AG08396 (cell line): ENCODE data around the gene ADAM15.

Experiments
- DNase-seq: peaks from one replicate; pipeline ENCODE4 v3.0.0; 2012; ENCODE audit warnings: low spot score, mixed read lengths

The ADAM15 gene, protein sequence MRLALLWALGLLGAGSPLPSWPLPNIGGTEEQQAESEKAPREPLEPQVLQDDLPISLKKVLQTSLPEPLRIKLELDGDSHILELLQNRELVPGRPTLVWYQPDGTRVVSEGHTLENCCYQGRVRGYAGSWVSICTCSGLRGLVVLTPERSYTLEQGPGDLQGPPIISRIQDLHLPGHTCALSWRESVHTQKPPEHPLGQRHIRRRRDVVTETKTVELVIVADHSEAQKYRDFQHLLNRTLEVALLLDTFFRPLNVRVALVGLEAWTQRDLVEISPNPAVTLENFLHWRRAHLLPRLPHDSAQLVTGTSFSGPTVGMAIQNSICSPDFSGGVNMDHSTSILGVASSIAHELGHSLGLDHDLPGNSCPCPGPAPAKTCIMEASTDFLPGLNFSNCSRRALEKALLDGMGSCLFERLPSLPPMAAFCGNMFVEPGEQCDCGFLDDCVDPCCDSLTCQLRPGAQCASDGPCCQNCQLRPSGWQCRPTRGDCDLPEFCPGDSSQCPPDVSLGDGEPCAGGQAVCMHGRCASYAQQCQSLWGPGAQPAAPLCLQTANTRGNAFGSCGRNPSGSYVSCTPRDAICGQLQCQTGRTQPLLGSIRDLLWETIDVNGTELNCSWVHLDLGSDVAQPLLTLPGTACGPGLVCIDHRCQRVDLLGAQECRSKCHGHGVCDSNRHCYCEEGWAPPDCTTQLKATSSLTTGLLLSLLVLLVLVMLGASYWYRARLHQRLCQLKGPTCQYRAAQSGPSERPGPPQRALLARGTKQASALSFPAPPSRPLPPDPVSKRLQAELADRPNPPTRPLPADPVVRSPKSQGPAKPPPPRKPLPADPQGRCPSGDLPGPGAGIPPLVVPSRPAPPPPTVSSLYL

DNA sequence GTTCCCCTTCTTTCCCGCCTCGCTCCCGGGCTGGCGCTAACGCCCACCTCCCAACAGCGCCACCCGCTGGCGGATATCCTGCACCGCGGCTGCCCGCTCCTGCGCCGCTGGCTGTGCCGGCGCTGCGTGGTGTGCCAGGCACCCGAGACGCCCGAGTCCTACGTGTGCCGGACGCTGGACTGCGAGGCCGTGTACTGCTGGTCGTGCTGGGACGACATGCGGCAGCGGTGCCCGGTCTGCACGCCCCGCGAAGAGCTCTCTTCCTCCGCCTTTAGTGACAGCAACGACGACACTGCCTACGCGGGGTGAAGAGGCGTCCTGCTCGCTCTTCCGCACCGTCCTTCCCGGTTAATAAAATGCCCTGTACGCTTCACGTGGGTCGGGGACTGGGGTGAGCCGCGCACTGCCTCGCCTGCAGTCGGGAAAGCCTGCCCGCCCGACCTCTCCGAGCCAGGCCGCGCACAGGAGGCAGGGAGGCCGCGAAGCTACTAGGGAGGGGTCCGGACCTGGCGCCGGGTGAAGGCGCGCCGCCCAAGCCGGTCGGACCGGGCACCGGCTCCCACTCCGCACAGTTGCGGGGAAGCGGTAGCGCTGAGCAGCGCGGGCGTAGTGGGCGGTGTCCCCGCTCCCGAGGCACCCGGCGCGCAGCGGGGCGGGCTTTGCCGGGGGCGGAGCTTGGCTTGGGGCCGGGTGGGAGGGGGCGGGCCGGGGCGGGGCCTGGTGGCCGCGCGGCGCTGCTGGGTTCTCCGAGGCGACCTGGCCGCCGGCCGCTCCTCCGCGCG lies at the start of gene ADAM15:
ADAM15 (plus strand) TSS at position 757 of the 782 bp plus-strand sequence. CDS start 71 bp downstream, outside the sequence.
- DNase-seq: peak; percentile 98

DNA sequence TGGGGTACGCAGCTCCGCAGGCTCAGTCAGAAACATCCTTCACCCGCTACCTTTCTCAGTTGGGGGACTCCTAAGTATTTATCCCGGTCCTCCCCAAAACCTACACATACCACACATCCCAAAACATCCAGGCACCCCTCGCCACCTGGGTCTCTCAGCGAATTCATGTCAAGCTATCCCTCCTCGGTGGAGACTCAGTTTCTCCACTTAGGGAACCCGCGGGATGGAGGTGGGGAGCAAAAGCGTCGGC lies 49.8 kb upstream of the ADAM15 start:
- DNase-seq: no peak

DNA sequence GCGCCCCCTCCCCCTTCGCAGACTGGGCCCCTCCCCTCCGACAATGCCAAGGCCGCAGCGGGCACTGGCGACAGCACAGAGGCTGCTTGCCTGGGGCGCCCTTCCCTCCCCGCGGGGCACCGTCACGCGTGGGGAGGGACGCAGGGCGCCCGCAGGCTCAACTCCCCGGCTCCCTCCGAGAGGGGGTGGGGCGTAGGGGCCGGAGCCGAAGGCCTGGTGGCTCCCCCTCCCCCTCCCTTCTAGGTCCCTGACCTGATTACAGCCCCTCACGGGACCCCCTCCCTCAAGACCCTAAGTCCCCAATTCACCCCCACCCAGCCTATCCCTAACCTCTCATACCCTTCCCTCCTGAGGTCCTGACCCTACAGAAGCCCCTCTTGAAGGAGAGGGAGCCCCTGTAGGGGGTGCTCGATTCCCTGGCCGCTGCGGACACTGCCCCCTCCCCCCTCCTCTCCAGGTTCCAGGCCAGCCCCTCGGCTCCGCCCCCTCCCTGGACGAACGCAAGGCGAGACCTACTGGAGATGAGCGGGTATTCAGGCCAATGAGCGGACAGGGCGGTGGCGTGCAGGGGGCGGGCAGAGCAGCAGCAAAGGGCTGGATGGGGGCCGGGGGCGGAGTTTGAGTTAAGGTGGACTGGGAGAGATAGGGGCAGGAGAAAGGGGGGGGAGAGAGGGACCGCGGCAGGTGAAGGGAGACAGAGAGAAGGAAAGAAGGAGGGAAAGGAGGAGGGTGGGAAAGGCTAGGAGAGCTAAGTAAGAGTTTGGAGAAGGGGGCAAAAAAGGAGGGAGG lies 49.2 kb upstream of the ADAM15 start:
- peak; percentile 100 for DNase-seq

DNA sequence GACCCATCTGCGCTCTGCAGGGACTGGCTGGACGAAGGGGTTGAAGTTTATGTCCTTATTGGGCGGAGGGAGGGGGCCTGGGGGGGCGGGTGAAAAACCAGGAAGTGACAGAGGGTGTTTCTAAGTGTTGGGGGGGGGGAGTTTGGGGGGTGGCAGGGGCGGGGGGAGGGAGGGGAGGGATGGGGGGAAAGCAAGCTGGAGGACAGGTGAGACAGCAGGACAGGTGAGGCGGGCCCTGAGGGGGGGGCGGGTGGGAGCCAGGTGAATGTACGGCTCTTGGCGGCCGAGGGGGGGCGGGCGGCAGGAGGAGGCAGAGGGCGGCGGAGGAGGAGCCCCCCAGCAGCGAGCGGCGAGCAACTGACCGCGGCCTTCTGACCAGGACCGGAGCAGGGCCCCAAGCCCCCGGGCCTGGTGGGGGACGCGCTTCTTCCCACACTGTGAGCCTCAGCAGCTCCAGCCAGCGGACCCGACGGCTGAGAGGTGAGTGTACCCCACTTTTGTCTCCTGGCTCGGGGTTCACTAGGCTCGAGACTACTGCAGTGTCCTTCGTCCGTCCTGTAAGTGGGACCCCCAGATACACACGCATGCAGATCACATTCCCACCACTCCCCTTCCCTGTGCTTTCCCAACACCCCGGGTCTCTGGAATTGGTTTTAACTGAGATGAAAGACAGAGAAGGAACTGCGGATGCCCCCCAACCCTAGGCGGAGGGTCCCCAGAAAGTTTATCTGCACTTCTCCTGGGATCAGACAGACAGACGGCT lies 48.5 kb upstream of the ADAM15 start, which contains the start of gene ZBTB7B:
ZBTB7B (plus strand) TSS at position 339 of the 763 bp plus-strand sequence. CDS start 11,859 bp downstream, outside the sequence.
- peak; percentile 76 for DNase-seq

DNA sequence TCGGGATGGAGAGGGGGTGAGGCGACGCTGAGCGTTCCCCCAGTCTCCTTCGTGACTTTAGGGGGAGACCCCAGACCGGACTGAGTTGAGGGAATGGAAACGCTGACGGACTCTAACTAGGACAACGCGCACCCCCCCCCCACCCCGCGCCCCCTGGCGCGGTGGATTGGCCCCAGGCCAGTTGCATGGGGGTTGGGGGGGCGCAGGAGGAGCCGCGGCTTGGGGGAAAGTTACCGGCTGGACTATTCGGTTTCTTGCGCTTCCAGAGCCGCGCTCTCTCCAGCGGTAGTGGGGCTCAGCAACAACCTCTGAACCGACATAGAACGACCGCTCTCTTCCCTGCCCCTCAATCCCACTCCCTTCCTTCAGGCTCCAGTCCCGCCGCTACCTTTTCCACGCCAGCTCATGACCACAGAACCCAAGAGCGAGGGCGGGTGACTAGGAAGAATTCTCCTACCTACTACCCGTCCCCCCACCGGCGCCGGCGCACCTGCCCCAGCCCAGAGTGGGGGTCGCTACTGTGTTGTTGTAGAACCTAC lies 47.8 kb upstream of the ADAM15 start:
- no peak for DNase-seq

DNA sequence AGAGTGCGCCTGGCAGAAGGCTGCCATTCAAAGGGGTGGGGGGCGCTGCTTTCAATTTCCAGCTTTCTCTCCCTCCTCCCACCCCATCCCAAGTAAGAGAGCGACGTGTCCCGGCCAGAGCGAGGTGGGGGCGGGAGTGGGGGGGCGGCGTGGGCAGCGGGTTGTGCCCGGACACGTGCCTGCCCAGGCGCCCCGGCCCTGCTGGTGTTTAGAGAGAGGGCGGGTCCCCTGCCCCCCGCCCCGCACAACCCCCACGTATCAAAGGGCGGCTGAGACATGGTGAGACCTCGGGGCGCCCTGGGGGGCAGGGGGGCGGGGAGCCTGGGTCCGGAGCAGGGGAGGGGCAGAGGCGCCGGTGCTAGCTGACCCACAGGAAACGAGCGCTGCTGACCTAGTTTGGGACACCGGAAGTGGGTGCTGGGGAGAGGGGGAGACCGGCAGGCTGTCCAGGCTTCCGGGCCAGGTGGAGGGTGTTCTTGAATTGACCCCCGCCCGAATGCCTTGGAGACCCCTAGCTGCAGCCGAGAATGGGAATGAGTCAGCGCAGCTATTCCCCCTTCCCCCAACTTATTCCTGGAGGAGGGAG lies 47.3 kb upstream of the ADAM15 start:
- DNase-seq: peak; percentile 62

DNA sequence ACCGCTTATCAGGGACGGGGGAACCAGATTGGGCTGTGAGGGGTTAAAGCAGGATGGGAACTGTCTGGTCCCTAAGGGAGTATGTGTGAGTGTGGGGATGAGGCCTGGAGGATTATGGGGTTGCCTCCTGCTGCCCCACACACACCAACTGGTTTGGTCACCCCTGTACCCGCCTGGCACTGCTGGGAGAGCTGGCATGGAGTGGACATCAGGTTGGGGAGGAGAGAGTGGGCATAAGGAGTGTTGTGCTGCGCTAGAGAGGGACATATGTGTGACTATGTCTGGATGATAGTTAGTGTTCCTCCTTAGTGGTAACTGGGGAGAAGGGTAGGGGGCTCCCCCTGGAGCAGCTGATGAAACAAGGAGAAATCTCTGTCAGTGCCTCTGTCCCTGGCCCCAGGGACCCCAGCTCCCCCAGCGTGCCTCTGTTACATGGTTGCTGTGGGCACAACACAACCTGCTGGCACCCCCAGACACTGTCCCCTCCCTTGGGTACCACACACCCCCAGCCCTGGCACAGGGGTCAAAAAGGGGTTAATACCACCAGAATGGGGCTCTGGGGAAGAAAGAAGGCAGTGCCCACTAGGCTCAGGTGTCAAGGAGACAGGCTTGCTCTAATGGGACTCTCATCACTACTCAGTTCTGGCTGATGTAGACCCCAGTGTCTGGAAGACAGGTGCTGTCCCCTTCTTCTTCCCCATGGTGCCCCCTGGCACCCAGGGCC lies 46.6 kb upstream of the ADAM15 start:
- no peak for DNase-seq

DNA sequence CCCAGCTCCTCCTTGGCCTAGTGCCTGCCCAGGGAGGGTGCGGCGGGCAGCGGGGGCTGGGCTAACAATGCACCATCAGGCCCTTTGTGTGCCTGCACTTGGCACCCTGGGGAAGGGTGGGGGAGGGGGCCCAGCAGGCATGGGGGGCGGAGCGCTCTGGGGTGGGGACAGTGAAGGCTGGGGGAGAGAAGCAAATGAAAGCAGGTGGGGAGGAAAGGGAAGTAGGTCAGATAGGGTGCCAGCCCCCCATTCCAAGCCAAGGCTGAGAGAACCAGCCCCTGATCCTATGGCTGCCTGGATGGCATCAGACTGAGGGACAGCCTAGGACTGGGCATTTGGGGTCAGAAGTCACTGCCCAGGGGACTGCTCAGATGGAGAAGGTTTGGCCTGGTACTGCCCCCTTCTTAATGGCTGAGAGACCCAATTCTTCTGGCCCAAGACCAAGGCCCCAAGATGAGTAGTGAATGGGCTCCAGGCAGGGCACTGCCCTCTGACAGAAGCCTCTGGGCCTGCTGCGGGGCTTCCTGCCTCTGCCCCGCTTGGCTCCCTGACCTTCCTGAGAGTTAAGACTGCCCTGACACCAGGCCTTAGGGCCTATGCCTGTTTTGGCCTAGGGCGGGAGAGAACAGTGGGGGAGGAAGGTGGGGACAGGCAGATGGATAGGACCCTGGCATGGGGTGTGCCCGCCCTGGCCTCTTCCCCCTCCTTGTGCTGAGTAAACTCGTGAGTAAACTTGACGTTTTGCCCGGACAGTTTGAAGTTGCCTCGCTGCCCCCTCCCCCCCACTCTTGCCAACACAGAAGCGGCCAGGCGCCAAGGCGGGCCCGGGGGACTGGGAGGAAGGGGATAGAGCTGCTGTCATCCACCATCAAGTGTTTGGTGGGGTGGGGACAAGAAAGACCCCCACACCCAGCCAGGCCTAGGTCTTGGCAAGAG lies 45.8 kb upstream of the ADAM15 start:
- DNase-seq: no peak

DNA sequence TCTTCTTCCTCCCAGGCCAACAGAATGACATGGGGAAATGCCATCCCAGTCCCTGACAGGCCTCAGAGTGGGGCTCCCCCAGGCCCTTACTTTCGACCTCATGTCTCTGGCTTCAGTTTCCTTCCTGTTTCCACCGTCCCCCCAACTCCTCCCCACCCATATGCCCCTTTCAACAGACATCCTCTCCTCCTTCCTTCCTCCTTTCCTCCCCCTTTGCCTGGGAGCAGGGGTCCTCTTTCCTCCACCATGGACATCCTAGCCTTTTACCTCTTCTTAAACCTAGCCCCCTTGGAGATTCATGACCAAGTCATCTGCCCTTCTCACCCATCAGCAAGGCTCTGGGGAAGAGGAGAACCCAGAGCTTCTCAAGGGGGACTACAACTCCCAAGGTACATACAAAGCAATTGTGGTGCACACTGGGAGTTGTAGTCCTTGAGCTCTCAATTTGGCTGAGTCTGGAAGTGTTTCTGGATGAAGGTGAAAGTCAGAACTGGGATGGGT lies 44.5 kb upstream of the ADAM15 start:
- DNase-seq: no peak

DNA sequence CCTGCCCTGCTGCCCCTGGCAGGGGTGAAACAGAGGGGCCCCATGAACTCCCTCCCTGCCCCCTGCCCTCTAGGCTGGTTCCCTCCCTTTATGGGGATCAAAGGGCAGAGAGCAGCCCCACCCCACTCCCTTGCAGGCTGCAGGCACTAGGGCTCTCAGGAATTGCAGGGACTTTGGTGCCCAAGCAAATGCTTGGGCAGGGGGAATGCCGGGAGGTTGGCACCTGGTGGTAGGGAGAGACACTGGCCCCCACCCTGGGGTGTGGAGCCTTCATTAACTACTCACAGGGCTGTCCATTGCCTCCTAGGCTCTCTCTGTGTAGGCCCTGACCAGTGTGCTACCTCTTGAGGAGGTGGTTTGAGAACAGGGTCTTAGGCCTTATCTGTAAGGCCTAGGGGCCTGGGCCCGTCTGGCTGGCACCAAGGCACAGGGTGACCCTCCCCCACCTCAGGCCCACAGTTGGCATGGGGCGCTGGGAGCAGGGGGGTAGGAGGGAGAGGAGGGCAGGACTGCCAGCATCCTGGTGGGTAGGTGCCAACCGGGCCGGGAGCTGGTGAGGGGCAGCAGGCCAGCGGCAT lies 43.8 kb upstream of the ADAM15 start:
- DNase-seq: no peak

DNA sequence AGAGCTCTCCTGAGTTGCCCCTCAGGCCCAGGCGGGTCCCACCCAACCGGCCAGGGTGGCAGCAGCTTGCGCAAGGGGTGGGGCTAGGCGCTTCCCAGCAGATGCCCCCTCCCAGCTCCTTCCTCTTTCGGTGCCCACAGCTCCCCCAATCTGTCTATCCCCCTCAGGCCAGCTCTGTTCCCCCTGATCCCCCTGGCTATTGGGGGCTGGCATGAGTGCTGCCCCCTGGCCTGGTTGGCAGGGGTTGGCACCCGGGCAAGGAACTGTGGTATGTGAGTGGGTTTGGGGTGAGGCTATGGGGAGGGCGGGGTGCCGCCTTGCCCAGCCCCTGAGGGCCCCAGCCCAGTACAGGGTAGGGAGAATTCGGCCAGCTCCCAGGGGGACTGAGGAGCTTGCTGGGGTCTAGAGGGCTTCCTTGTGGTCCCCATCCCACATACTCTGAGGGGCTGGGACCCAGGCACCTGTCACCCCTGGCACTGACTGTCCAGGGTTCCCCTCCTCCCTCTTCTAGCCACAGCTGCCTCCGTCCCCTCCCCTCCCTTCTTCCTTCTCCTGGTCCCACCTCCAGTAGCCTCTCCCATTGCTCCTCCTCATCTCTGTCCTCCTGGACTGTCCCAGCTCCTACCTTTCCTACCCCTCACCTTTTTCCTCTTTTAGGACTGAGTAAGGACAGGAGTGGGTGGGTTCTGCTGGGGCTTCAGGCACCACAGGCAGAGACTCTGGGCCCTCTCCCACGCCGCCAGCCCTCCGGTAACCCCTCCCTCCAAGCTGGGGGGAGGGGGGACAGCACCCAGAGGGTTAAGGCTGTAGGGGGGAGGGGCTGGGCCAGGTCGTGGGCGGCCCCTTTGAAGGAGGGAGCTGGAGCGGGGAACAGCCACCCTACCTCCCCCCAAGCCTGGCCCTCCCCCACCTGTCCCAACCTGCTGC lies 42.8 kb upstream of the ADAM15 start:
- DNase-seq: no peak

DNA sequence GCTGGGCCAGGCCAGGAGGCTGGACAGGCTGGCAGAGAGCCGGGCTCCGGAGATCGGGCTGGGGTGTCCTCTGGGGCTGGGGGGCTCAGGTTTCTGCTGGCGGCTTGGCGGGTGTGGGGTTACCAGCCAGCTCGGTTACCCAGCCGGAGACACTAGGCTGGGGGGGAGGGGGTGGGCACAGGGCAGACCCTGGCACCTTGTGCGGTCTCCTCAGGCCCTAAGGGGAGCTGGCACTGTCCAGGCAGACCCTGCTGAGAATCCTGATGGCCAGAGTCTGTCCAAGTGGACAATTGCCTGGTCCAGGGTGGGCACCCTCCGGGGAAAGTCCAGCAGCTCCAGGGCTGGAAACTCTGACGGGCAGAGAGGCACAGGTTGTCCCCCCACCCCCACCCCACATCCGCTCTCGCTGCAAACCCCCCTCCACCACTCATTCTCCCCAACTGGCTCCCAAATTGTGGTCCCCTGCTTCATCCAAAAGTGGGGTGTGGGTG lies 41.9 kb upstream of the ADAM15 start:
- DNase-seq: no peak

DNA sequence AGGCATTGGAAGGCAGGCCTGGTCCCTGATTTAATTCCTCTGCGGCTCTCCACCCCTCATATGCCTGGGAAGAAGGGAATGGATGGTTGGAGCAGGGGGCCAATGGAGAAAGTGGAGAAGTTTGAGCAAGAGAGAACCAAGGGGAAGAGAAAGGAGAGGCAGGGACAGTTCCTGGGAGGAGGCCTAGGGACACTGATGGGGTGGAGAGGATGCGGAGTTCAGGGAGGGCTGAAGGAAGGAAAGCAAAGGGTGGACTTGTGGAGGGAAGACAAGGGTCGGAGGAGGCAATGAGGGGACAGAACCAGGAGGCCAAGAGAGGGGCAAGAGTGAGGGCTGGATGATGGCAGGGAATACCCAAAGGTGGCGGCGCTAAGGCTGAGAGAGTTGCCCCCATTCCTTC lies 41.4 kb upstream of the ADAM15 start:
- no peak for DNase-seq

DNA sequence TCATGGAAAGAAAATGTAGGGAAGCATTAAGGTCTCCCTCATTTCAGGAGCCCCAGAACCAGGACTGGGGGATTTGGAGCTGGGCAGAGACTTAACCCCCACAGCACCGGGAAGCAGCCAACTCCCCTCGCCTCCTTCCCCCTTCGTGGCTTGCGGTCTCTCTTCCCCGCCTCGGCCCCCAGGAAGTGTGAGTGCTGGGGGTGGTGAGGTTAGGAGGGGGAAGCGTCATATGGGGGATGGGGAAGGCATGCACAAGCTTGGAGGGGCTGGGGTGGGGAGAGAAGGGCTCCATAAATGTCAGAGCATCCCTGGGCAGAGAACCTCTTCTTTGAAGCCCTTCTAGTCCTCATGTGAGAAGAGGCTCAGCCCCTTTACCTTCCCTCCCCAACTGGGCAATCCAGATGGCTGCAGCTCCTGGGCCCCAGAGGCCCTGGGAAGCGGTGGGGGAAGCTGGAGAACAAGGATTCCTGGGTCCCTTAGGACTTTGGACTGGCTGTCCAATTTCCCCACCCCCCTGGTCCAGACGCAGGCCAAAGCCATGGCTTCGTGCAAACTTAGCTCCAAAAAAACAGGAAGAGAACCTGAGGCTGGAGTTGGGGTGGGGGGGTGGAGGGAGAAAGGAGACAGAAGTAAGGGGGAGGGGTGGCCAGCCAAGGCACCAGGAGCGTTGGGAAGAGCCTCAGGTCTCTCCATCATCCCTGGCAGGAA lies 40.8 kb upstream of the ADAM15 start:
- DNase-seq: no peak

DNA sequence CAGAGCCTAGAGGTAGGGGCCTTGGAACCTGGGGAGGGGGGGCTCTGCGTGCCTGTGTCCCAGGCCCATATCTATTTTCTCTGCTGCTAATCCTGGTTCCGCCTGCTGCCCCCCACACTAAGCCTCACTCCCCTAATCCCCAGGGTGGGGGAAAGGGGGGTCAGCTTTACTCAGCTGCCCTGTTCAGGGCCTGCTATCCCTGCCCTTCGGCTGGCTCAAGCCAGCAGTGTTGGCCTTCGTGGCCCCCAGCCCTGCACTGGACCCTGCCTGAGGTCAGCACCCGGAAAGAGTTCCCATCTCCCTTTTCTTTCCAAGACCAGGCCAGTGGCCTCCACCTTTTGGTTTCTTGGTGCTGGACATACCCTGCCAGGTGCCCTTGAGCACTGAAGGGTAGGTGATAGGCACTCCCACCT lies 40.1 kb upstream of the ADAM15 start:
- no peak for DNase-seq
